SK-N-SH treated with all-trans-retinoic acid at 6 μM for 48 hours (cell line): ENCODE measurements around the gene CSF1R.

Source experiments
- ATAC-seq: fragments of 200-7000 bp; cut with Tn5 transposase; 3 replicates; pipeline ENCODE4 v1.9.1; 2020; ENCODE audit warnings: mild to moderate bottlenecking, moderate library complexity
- BACH2 ChIP-seq: fragments of 250-450 bp; sonication (Bioruptor Pico); IDR thresholded peaks from 2 replicates; pipeline ENCODE4 v1.9.0; 2021; ENCODE audit warnings: mild to moderate bottlenecking, borderline replicate concordance
- CREB5 ChIP-seq: fragments of 250-450 bp; sonication (Bioruptor Pico); IDR thresholded peaks from 2 replicates; pipeline ENCODE4 v1.5.1; 2020; ENCODE audit warnings: low read depth, mild to moderate bottlenecking, moderate library complexity
- CSDC2 ChIP-seq: fragments of 250-450 bp; sonication (Bioruptor Pico); IDR thresholded peaks from 2 replicates; pipeline ENCODE4 v1.5.0; 2020; ENCODE audit warnings: mild to moderate bottlenecking, moderate library complexity
- GLIS3 ChIP-seq: fragments of 250-450 bp; sonication (Bioruptor Pico); IDR thresholded peaks from 2 replicates; pipeline ENCODE4 v1.5.0; 2020; ENCODE audit warnings: mild to moderate bottlenecking, moderate library complexity
- ISL1 ChIP-seq: fragments of 250-450 bp; sonication (Bioruptor Pico); IDR thresholded peaks from 2 replicates; pipeline ENCODE4 v2.1.2; 2022; ENCODE audit warnings: mild to moderate bottlenecking, moderate library complexity
- OSR1 ChIP-seq: fragments of 250-450 bp; sonication (Bioruptor Pico); IDR thresholded peaks from 2 replicates; pipeline ENCODE4 v1.8.0; 2022; ENCODE audit warnings: moderate library complexity, mild to moderate bottlenecking, inconsistent platforms
- PATZ1 ChIP-seq: fragments of 250-450 bp; sonication (Bioruptor Pico); IDR thresholded peaks from 2 replicates; pipeline ENCODE4 v1.8.0; 2020; ENCODE audit warnings: mild to moderate bottlenecking, moderate library complexity, borderline replicate concordance
- PPARA ChIP-seq: fragments of 250-450 bp; sonication (Bioruptor Pico); IDR thresholded peaks from 2 replicates; pipeline ENCODE4 v1.5.0; 2020; ENCODE audit warnings: mild to moderate bottlenecking, borderline replicate concordance
- RARB ChIP-seq: fragments of 250-450 bp; sonication (Bioruptor Pico); IDR thresholded peaks from 2 replicates; pipeline ENCODE4 v1.8.0; 2021; ENCODE audit warnings: mild to moderate bottlenecking, moderate library complexity
- SNAI2 ChIP-seq: fragments of 250-450 bp; sonication (Bioruptor Pico); IDR thresholded peaks from 2 replicates; pipeline ENCODE4 v1.5.0; 2020; ENCODE audit warnings: mild to moderate bottlenecking, moderate library complexity
- TOX ChIP-seq: fragments of 250-450 bp; sonication (Bioruptor Pico); IDR thresholded peaks from 2 replicates; pipeline ENCODE4 v1.8.0; 2021; ENCODE audit warnings: mild to moderate bottlenecking, moderate library complexity, borderline replicate concordance
- TSHZ2 ChIP-seq: fragments of 250-450 bp; sonication (Bioruptor Pico); IDR thresholded peaks from 2 replicates; pipeline ENCODE4 v1.5.0; 2020; ENCODE audit warnings: mild to moderate bottlenecking, moderate library complexity
- ZC3H10 ChIP-seq: fragments of 250-450 bp; sonication (Bioruptor Pico); IDR thresholded peaks from 2 replicates; pipeline ENCODE4 v1.5.1; 2021; ENCODE audit warnings: mild to moderate bottlenecking, moderate library complexity
- ZFP30 ChIP-seq: fragments of 450-650 bp; formaldehyde crosslinking; IDR thresholded peaks from 2 replicates; pipeline ENCODE4 v1.5.0; 2022; ENCODE audit warnings: mild to moderate bottlenecking, moderate library complexity
- ZNF565 ChIP-seq: fragments of 450-650 bp; formaldehyde crosslinking; conservative IDR thresholded peaks from 2 replicates; pipeline ENCODE4 v1.5.0; 2020; ENCODE audit warnings: low read depth, mild to moderate bottlenecking, moderate library complexity
- ZNF70 ChIP-seq: fragments of 450-650 bp; formaldehyde crosslinking; IDR thresholded peaks from 2 replicates; pipeline ENCODE4 v1.5.0; 2020; ENCODE audit warnings: mild to moderate bottlenecking, moderate library complexity
- ZNF8 ChIP-seq: fragments of 450-650 bp; formaldehyde crosslinking; IDR thresholded peaks from 2 replicates; pipeline ENCODE4 v1.5.0; 2020; ENCODE audit warnings: mild to moderate bottlenecking, moderate library complexity

CSF1R gene

GRCh38 chr5:150046031-150046430, 40.3 kb downstream of the CSF1R start:
- ATAC-seq: no peak
- TF ChIP-seq ZNF8 (no peak), PPARA (CRISPR knock-in tag) (no peak), GLIS3 (CRISPR knock-in tag) (no peak), TSHZ2 (CRISPR knock-in tag) (no peak), ZNF565 (CRISPR knock-in tag) (no peak)

- TF ChIP-seq TOX (CRISPR knock-in tag): no peak
- TF ChIP-seq ZNF70 (CRISPR knock-in tag): no peak
- no peak for TF ChIP-seq ISL1 (CRISPR knock-in tag)
- no peak for TF ChIP-seq PPARA (CRISPR knock-in tag)
- no peak for TF ChIP-seq BACH2 (CRISPR knock-in tag)
- TF ChIP-seq PATZ1: no peak
- no peak for TF ChIP-seq CSDC2
- no peak for TF ChIP-seq ZC3H10
- TF ChIP-seq CREB5 (CRISPR knock-in tag): no peak
- no peak for TF ChIP-seq ZFP30 (CRISPR knock-in tag)
- TF ChIP-seq ZNF8: no peak
- no peak for TF ChIP-seq TSHZ2 (CRISPR knock-in tag)
- TF ChIP-seq ZNF565 (CRISPR knock-in tag): no peak
- ATAC-seq: no peak
Measured at GRCh38 chr5:150045549-150045948, 40.8 kb downstream of the CSF1R start.

GRCh38 chr5:150044712-150045111, 41.6 kb downstream of the CSF1R start:
- no peak for TF ChIP-seq RARB
- no peak for TF ChIP-seq CSDC2
- no peak for TF ChIP-seq ZNF70 (CRISPR knock-in tag)
- no peak for TF ChIP-seq OSR1
- peak; percentile 68 for ATAC-seq

GRCh38 chr5:150044329-150044681, 42.0 kb downstream of the CSF1R start:
- TF ChIP-seq PATZ1: no peak
- no peak for TF ChIP-seq PPARA (CRISPR knock-in tag)
- no peak for TF ChIP-seq ISL1 (CRISPR knock-in tag)
- TF ChIP-seq TOX (CRISPR knock-in tag): no peak
- no peak for TF ChIP-seq SNAI2 (CRISPR knock-in tag)
- peak; percentile 77 for ATAC-seq
